Stimulated activated CD8-positive, alpha-beta memory T cell treated with anti-CD3 and anti-CD28 coated beads, Interleukin-7, amount 100 ng/mL, for 4 hours (primary cell): Measurements from ENCODE around the gene PDCL2.
A peak's percentile ranks its signal among the peaks of the same experiment; 100 is the strongest.
"Not testable (repeated sequence)": the region's sequence is repeated elsewhere in the genome, so short reads cannot be mapped to it uniquely, and the experiment has no call there.

Experiments
- DNase-seq, 2 donors: peaks; one replicate each; pipeline ENCODE4 v3.0.0-alpha.2; 2020; ENCODE audit warnings: low read depth in 2 of 2

The PDCL2 gene, protein sequence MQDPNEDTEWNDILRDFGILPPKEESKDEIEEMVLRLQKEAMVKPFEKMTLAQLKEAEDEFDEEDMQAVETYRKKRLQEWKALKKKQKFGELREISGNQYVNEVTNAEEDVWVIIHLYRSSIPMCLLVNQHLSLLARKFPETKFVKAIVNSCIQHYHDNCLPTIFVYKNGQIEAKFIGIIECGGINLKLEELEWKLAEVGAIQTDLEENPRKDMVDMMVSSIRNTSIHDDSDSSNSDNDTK

GRCh38 chr4:55592014-55592413, at the start of gene PDCL2:
Gene PDCL2 (minus strand): TSS chr4:55592245. CDS start chr4:55592109, 136 bp downstream.
- no peak for DNase-seq

GRCh38 chr4:55637272-55637820, 45.3 kb upstream of the PDCL2 start:
- no peak for DNase-seq

GRCh38 chr4:55636656-55636999, 44.6 kb upstream of the PDCL2 start:
- DNase-seq, result no peak

- peak in 1 of 2 donors; percentile 11 for DNase-seq
These were observed 44.0 kb upstream of the PDCL2 start, which contains the start of gene NMU for GRCh38 chr4:55635741-55636655. Gene NMU (minus strand): TSS chr4:55636298. CDS start chr4:55636192, 106 bp downstream.

DNA sequence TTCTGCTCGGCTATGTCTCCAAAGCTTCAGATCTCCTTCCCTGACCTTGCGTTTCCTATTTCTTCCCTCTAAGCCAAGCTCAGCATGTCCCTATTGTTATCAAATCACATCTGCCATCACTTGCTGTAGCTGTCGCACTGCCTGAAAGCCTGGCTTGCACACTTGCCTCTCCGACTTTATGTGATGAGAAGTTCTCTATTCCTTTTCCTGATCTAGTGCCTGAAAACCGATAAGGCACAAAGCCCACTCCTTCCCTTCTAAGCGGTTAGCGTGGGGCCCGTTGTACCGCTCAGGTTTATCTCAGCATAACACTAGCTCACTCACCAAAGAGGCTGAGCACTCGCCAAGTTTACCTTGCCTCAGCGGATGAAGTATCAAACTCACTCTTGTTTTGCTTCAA, 43.2 kb upstream of the PDCL2 start:
- no peak for DNase-seq

DNA sequence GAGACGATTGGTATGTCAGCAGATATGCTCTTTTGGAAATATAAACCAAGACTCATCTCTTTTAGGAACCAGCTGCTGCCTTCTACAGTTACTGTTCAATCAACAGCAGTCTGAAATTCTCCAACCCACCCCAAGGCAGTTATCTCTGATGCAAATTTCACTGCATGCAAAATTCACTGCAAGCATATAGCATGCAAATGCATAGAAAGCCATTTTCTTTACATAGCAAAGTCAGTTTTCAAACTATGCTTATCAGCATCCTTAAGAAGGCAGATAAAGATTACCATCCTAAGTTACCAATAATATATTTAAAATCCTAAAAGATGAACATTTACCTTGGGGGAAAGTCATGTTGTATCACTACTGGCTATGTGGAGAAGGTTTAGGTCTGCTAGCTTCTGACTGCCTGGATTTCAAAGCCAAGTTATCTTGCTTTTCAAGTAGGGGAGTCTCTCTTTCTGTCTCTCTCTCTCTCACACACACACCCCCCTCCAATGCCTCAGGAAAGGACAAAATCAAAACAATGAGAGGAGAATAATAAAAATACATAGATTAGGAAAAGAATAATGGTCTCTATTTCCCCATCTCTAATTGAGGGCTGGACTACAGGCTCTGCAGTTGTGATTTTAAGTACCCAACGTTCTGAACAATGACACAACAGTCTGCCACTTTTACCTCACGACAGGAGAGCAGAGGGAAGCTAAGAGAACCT, 42.5 kb upstream of the PDCL2 start:
- no peak for DNase-seq

- no peak for DNase-seq
These were observed 41.9 kb upstream of the PDCL2 start for GRCh38 chr4:55633903-55634302.

DNA sequence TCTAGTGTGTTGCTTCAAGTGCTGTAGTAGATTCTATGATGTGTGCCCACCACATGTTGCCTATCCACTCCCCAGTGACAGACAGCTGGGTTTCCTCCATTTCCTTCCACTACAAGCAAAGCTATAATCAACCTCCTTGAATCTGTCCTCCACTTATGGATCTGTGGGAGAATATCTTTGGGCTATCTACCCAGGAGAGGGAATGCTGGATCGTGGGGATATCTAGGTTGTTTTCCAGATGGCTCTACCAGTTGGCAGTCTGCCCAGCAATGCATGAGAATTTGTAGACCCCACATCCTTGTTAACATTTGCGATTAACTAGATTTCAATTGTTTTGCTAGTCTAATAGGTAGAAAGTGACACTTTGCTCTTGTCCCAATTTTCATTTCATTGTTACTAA, 33.8 kb upstream of the PDCL2 start:
- DNase-seq, result no peak

GRCh38 chr4:55624063-55624462, 32.0 kb upstream of the PDCL2 start:
- not testable (repeated sequence) for DNase-seq

GRCh38 chr4:55618546-55619143, 26.6 kb upstream of the PDCL2 start:
- DNase-seq, result no peak

DNA sequence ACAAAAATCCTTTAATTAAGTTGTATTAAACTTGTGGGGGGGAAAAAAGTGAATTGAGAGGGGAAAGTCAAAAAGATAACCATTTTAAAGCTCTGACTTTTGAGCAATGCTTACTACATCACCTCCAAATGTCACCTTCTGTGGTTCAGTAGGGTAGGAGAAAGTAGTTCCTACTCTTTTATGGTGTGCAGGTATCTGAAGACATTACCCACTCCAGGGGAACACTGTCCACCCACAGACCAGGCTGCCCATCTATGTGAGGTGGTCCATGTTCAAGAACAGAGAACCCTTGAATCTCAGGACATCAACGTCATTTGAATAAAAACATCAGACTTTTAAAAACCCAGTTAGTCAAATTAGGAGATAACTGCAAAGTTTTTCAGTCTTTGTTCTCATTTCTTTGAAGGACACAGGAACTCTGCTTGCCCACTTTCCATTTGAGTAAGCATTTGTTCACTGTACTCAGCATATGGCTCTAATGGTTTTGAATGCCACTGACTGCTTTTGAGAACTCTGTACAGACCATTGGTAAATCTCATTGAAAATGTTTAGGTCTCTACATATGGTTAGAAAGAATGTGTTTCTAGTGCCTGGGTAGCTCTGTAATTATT, 25.6 kb upstream of the PDCL2 start:
- no peak for DNase-seq

DNA sequence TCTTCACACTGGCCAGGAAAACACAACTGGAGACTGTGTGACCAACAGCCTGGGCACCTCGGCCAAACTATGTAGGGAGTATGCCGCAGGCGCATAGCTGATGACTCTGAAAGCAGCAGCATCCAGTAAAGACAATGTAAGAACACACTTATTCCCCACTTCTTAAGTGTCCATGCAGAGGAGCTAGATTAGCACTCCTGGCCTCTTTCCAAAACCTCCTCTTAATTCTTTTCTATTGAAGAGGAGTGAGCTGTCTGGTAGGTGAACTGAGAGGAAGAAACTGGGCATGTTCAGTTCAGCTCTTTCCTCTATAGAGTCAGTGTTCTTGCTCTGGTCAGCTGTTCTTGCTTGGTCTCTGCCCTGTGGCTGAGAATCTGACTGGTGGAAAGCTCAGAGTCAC, 23.0 kb upstream of the PDCL2 start:
- DNase-seq, result no peak

DNA sequence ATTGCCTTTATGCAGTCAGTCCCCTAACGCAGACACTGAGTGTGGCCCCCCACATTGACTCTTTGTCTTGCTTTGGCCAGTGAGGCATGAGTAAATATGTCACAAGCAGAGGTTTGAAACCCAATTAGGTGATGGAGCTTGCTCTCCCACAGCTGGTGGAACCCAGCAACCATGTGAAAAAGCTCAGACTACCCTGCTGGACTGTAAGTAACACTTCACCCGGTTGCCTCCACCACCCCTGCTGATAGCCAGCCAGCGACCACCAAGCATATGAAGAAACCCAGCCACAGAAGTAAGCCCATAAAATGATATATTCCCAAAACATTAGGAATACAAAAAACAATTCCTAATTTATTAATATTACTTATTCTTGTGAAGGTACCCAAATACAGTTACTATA, 21.6 kb upstream of the PDCL2 start:
- no peak for DNase-seq

GRCh38 chr4:55612341-55612740, 20.3 kb upstream of the PDCL2 start:
- no peak for DNase-seq

DNA sequence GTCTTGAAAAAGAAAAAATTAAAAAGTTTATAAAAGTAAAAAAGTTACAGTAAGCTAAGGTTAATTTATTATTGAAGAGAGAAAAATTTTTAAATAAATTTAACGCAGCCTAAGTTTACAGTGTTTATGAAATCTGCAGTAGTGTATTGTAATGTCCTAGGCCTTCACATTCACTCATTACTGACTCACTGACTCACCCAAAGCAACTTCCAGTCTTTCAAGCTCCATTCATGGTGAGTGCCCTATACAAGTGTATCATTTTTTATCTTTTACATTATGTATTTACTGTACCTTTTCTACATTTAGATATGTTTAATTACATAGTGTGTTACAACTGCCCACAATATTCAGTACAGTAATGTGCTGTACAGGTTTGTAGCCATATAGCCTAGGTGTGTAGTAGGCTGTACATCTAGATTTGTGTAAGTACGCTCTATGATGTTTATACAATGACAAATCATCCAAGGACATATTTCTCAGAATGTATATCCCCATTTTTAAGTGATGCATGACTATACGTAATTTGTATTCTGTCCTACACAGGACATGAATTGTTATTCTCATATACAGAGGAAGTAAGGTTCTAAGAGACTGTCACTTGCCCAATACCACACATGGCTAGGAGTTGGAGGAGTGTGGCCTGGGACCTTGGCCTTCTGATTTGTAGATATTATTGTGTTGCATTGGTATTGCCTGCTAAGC, 19.5 kb upstream of the PDCL2 start:
- DNase-seq, result no peak

GRCh38 chr4:55610381-55610780, 18.3 kb upstream of the PDCL2 start:
- DNase-seq, result no peak

DNA sequence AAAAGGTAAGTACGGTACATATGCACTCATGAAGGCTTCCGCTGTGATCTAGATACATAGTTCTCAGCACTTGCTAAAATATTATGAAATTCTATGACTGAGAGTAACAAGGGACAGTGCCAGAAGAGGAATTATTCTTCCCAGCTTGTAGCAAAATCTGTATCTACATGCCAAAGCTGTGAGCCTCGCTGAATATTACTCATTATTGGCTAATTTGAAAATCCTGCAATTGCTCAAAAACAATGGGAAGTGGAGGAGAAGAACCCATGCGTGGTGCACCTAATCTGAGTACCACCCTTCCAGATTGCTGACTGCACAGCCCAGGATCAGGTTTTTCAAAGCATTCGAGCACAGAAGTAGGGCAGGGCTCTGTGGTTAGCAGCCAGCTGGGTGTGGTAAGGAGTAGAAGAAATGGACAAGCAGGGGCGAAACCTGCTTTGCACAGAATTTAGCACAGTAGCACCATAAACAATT, 17.4 kb upstream of the PDCL2 start:
- DNase-seq, result no peak

DNA sequence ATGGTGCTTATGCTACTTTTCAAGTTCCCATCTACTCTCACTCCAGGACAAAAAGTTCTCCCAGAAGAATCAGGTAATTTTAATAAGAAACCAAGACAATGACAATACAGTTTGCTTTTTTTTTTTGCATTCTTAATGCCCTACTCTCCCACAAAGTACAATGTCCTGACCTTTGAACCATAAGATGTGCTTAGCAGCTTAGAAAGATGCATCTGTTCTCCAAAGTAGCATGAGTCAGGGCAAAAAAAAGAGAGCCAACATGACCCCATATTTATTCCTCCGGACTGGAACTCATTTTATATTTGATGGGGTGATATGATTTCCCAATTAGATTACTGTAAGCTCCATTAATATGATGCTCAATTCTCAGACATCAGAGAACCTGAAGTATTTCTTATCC, 16.5 kb upstream of the PDCL2 start:
- no peak for DNase-seq

GRCh38 chr4:55604996-55605395, 13.0 kb upstream of the PDCL2 start:
- DNase-seq, result no peak

- DNase-seq, result no peak
These were observed 8.6 kb upstream of the PDCL2 start for GRCh38 chr4:55600640-55601039.

DNA sequence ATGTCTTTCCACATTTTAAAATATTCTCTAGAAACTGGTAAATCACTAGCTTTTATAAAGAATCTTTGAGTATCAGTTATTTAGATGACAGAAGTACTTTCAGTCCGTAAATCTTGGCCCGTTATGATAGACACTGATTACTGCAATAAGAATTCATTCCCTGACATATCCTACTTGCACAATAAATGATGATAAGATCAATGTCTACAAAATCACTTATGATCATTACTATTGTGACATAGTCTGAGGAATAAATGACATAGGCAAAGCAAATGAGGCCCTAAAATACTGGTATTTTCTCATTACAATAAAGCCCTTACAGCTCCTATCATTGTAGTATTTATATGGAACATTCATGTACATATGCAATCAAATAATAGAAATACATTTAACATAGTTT, 6.6 kb upstream of the PDCL2 start:
- no peak for DNase-seq
